HFF-Myc (cell line): Measurements from ENCODE around the gene CARHSP1.
A peak's percentile ranks its signal among the peaks of the same experiment; 100 is the strongest.

Experiments used
- DNase-seq: peaks from one replicate; pipeline ENCODE4 v3.0.0-alpha.2; 2011; ENCODE audit warnings: low read depth; ENCODE audit errors: extremely low read depth
- H3K4me3 ChIP-seq: replicated peaks from 2 replicates; pipeline ENCODE4 v1.5.1; 2011; ENCODE audit warnings: low read depth, mild to moderate bottlenecking, control low read depth, low read length
- CTCF ChIP-seq: IDR thresholded peaks from 2 replicates; pipeline ENCODE4 v1.5.1; 2012; ENCODE audit warnings: mild to moderate bottlenecking, low read depth, low read length, control low read depth; ENCODE audit errors: missing control alignments

CARHSP1 gene

GRCh38 chr16:8852534-8852933 is 16.3 kb downstream of the CARHSP1 start:
- DNase-seq = no peak
- no peak for TF ChIP-seq CTCF
- no peak overlapping the region for H3K4me3 ChIP-seq

GRCh38 chr16:8851761-8852403 is 16.9 kb downstream of the CARHSP1 start:
- DNase-seq = no peak
- no peak overlapping the region for H3K4me3 ChIP-seq
- TF ChIP-seq CTCF = no peak

- peak; percentile 63 for DNase-seq
- no peak for TF ChIP-seq CTCF
- no peak overlapping the region for H3K4me3 ChIP-seq
Observed at GRCh38 chr16:8850279-8850885, 18.4 kb downstream of the CARHSP1 start.

- DNase-seq = no peak
- no peak for TF ChIP-seq CTCF
Observed at GRCh38 chr16:8849411-8850011, 19.3 kb downstream of the CARHSP1 start.

GRCh38 chr16:8848939-8849391 is 19.8 kb downstream of the CARHSP1 start:
- DNase-seq = no peak
- no peak for TF ChIP-seq CTCF
- no peak overlapping the region for H3K4me3 ChIP-seq

More at GRCh38 chr16:8849411-8850011, 19.3 kb downstream of the CARHSP1 start:
- no peak overlapping the region for H3K4me3 ChIP-seq

GRCh38 chr16:8848231-8848938 is 20.4 kb downstream of the CARHSP1 start:
- no peak for TF ChIP-seq CTCF

More at GRCh38 chr16:8848231-8848938, 20.4 kb downstream of the CARHSP1 start:
- no peak for DNase-seq
- H3K4me3 ChIP-seq = no peak overlapping the region
